DMS153 treated with DMSO at 0.1 percent for 48 hours (cell line): ENCODE results near the gene GNGT2.
"Not testable (repeated sequence)": the region's sequence is repeated elsewhere in the genome, so short reads cannot be mapped to it uniquely, and the experiment has no call there.

Experiments
- DNase-seq: peaks from one replicate; lab custom pipeline; 2025; ENCODE audit not compliant: unreplicated experiment; lab: John Stamatoyannopoulos, UW

The GNGT2 gene

GRCh38 chr17:49213399-49213798, 3.0 kb upstream of the GNGT2 start:
- DNase-seq, result no peak

GRCh38 chr17:49209061-49209571, 1.3 kb downstream of the GNGT2 start:
- DNase-seq, result no peak

DNA sequence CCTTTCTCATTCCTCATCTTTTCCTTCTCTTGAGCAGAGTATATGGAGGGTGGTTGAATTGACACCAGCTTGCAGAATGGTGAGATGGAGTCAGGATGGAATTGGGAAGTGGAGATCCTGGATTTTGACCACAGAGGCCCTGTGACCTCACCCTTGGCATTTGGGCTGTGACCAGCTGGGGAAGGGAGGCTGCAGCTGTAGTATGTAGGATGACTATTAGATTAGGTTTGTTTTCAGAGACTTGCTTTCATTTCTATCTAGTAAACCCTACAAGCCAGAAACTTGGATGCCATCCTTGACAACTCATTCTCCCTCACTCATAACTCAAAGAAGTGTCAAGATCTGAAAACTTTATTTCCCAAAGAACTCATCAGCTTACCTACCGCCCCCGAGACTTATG, 5.9 kb downstream of the GNGT2 start:
- DNase-seq, result no peak

DNA sequence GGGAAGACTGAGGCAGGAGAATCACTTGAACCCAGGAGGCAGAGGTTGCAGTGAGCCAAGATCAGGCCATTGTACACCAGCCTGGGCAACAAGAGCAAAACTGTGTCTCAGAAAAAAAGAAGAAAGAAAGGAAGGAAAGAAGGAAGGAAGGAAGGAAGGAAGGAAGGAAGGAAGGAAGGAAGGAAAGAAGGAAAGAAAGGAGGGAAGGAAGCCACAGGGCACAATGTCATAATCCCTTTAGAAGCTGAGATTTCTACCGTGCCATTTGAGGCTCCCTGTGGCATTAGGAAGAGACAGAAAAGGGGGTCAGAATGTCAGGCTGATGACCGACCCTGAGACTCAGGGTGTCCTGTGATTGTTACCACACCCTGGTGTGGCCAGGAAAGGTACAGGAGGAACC, 6.6 kb downstream of the GNGT2 start:
- no peak for DNase-seq

GRCh38 chr17:49201481-49201927, 8.9 kb downstream of the GNGT2 start:
- no peak for DNase-seq

DNA sequence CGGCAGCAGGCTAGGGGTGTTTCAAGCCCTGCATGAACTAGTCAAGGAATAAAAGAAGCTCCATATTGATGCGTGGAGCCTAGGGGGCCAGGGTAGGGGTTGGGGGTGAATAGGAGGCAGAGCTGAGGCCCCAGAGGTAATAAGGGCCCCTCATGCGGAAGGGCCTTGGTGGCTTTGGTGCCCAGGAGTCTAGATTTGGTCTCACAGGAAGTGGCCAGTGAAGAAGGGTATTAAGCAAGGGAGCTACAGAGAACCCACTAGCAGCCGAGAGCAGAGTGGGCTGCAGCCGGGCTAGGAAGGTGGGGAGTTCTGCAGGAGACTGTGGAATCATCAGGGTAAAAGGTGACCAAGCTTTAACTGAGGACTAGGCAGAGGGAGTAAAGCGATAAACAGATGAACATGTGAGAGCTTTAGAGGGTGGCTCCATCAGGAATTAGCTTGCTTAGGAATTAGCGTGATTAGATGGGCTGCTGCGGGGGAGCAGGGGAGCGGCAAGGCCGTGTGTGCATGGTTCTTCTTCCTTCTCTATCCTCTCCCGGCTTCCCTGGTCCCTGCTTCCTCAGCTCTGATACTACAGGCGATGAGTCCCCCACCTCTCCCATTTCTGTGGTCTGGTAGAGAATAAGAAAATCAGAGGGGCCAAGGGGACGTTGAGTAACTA, 9.8 kb downstream of the GNGT2 start:
- no peak for DNase-seq

DNA sequence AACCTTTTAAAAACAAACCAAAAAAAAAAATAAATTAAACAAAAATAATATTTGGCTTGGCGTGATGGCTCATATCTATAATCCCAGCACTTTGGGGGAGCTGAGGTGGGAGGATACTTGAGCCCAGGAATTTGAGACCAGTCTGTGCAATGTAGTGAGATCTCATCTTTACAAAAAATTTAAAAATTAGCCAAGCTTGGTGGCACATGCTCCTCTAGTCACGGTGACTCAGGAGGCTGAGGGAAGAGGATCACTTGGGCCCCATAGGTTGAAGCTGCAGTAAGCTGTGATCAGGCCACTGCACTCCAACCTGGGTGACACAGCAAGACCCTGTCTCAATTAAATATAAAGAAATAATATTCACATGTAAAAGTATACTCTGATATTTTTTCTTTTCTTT, 12.2 kb downstream of the GNGT2 start:
- no peak for DNase-seq

DNA sequence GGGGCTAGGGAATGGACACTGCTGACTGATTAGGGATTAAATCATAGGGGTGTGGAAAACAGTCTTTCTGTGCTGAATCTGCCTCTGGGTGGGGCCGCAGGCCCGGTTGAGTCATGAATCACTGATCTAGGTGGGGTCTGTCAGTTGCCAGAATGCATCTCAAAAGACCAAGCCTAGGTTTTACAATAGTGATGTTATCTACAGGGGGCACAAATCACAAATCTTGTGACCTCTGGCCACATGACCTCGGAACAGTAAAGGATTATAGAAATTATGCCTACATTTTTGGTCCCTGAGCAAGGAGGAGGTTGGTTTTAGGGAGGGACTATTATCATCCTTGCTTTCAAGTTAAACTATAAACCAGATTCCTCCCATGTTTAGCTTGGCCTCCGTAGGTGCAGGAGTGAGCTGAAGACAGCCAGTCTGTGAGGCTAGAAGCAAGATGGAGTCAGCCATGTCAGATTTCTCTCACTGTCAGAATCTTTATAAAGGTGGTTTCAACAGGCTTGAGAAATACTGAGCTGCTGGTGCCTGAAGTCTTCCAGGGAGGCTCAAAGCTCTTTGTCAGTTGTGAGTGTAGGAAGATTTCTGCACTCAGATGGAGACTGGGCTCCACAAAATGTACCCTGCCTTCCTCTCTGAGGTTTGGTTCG, 12.9 kb downstream of the GNGT2 start:
- no peak for DNase-seq

DNA sequence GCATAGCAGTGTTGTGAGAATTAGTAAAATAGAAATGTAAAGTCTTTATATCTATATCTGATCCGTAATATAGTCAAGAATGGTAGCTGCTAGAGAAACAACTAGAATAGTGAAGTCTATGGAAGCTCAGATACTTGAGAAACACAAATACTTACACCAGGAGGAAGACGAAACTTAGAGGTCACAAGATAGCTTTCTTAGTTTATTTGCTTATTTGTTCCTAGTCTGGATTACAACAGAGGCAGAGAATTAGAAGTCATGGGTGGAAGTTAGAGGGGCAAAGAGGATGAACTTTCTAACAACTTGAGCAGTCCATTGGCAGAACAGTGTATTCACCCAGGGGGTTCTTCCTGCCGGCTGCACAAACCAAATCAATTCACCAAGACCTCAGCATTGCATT, 13.9 kb downstream of the GNGT2 start:
- DNase-seq, result no peak

GRCh38 chr17:49195751-49196150, 14.6 kb downstream of the GNGT2 start:
- no peak for DNase-seq

DNA sequence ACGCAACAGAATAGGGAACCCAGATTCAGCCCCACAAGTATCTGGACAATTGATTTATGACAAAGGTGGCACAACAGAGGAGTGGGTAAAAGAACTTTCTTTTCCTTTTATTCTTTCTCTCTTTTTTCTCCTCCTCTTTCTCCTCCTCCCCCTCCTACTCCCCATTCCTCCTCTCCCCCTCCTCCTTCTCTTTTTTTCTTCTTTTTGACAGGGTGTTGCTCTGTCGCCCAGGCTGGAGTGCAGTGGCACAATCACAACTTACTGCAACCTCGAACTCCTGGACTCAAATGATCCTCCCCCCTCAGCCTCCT, 16.1 kb downstream of the GNGT2 start:
- DNase-seq, result no peak

GRCh38 chr17:49193513-49194296, 16.7 kb downstream of the GNGT2 start:
- peak; percentile 11 for DNase-seq

DNA sequence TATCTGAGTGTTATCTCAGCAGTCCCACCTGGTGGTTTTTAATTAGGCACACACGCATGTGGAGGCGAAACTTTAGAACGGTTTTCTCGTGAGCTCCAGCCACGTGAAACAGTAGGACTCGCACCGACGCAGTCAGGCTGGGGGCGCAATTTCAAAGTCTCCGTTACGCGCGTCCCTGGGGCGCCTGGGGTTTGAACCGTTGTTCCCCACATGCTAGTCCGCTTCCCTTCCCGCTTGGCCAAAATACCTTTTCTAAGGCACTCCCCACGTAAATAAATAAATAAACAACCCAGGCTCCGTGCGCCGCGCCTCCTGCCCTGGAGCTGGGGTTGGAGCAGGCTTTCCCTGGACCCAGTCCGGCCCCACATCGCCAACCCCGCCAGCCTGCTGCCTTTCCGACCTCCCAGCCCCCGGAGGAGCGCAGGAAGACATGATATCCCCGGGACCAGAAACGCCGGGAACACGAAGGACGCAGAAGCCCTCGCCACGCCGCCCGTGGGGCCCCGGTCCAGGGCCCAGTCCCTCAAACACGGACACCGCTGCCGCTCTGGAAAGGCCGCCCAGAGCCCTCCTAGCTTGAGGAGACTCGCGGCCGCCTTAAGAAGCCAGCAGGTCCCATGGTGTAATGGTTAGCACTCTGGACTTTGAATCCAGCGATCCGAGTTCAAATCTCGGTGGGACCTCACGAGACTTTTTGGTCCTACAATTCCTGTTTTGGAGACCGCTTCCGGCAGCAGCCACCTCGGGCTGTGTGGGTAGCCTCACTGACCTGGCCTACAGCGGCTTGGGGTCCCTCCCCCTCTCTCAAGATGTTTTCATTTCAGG, 18.2 kb downstream of the GNGT2 start:
- DNase-seq, result peak; percentile 91

DNA sequence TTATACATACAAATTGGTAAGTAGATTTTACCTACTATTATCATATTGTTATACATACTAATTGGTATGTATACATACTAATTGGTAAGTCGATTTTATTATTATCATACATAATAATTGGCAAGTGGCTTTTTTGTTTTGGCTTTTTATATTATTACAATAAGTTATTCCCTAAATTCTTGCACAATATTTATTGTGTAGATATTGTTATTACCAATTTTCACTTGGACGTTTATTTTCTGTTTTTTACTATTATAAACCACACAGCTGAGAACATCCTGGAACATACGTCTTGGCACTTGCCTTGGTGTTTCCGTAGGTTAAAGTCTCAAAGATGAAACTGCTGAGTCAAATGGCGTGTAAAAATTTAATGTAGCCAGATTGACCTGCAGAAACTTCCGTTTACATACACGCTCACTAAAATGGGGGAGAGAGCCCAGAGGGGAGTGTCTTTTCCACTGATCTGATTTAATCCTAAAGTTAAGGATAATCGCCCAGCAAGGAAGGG, 18.9 kb downstream of the GNGT2 start:
- DNase-seq, result no peak

- DNase-seq, result no peak
These were observed 19.4 kb downstream of the GNGT2 start for GRCh38 chr17:49190932-49191331.

- no peak for DNase-seq
These were observed 23.1 kb downstream of the GNGT2 start for GRCh38 chr17:49187301-49187700.

- not testable (repeated sequence) for DNase-seq
These were observed 25.0 kb downstream of the GNGT2 start for GRCh38 chr17:49185381-49185780.

DNA sequence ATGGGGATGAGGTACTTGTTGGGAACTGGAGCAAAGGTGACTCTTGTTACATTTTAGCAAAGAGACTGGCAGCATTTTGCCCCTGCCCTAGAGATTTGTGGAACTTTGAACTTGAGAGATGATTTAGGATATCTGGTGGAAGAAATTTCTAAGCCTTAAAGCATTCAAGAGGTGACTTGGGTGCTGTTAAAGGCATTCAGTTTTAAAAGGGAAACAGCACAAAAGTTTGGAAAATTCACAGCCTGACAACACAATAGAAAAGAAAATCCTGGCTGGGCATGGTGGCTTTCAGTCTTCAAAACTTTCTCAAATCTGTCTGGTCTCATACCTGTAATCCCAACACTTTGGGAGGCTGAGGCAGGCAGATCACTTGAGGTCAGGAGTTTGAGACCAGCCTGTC, 25.9 kb downstream of the GNGT2 start:
- not testable (repeated sequence) for DNase-seq

DNA sequence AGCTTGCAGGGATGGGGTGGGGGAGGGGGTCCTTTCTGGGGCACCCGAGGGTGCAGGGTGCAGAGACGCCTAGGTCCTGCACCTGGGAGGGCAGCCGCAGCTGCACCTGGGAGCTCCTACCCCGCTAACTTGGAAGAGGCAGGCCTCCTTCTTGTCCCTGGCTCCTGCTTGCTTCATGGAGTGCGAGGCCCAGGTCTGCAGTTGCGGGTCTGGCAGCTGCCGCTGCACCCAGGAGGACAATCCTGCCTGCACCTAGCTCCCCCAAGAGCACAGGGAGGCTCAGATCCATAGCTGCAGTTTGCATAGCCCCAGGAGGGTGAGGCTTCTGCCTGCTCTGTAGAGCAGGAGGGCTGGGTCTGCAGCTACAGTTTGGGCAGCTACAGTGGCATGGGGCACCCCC, 26.6 kb downstream of the GNGT2 start:
- no peak for DNase-seq

DNA sequence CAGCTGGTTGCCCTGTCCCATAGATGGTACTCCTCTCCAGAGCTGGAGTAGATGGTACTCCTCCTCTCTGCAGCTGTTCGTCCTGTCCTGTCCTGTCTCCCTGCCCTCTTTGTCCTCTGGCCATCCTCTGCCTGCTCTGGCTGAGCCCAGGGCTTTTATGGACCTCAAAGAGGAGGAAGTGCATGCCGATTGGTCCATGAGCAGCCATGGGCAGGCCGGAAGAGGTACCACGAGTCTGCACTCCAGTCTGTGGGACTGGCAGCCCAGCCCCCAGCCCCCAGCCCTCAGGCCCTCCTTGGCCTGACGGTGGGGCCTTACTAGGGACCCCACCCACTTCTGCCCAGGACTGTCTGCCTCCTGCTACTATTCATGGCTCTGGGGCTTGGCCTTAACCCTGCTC, 27.0 kb downstream of the GNGT2 start:
- no peak for DNase-seq
